WTC11 (cell line): ENCODE results near the gene ZFP69. TPM values are rescaled to one million over a fixed set of nuclear protein-coding genes. Genes with fewer than 3 reads are reported as not detected.
A peak's percentile ranks its signal among the peaks of the same experiment; 100 is the strongest.

Experiments used
- ATAC-seq: fragments of 200-7000 bp; cut with Tn5 transposase; 2 replicates; pipeline ENCODE4 v1.10.0; 2021; ENCODE audit warnings: mild to moderate bottlenecking, moderate library complexity
- CTCF ChIA-PET: fragments of 300-600 bp; sonication (Branson Sonifier 250); formaldehyde crosslinking; loops from one replicate; lab custom pipeline; 2021; ENCODE audit warnings: antibody characterized with exemption; lab: Charles Lee
- POLR2A ChIA-PET: fragments of 350-600 bp; sonication (Branson Sonifier 250); formaldehyde crosslinking; loops from one replicate; lab custom pipeline; 2021; ENCODE audit warnings: antibody characterized with exemption; lab: Charles Lee
- DNase-seq: peaks from one replicate; pipeline ENCODE4 v3.0.0; 2021; ENCODE audit warnings: low spot score
- H3K27ac Mint-ChIP-seq: 2 replicates; pipeline ENCODE4 v1.8.0; 2021; ENCODE audit warnings: mixed read lengths
- H3K27me3 Mint-ChIP-seq: 2 replicates; pipeline ENCODE4 v1.8.0; 2021; ENCODE audit warnings: low read depth, mild to moderate bottlenecking, moderate library complexity, mixed read lengths
- H3K36me3 Mint-ChIP-seq: 2 replicates; pipeline ENCODE4 v1.8.0; 2021; ENCODE audit warnings: mixed read lengths
- H3K4me1 Mint-ChIP-seq: 2 replicates; pipeline ENCODE4 v1.8.0; 2022; ENCODE audit warnings: mixed read lengths
- H3K4me3 Mint-ChIP-seq: 2 replicates; pipeline ENCODE4 v1.8.0; 2021; ENCODE audit warnings: mild to moderate bottlenecking, moderate library complexity, mixed read lengths
- H3K9me3 Mint-ChIP-seq: 2 replicates; pipeline ENCODE4 v1.8.0; 2021; ENCODE audit warnings: mixed read lengths
- GABPB1 ChIP-seq: sonication (generic); formaldehyde crosslinking; IDR thresholded peaks from 2 replicates; pipeline ENCODE4 v1.8.1; 2023; ENCODE audit warnings: mild to moderate bottlenecking, missing genetic modification reagents
- IRF2 ChIP-seq: sonication (generic); formaldehyde crosslinking; IDR thresholded peaks from 2 replicates; pipeline ENCODE4 v1.8.0; 2022; ENCODE audit warnings: low read depth, missing genetic modification reagents, borderline replicate concordance
- total RNA-seq: library from RNA; stranded (reverse); gene quantifications from 3 replicates; pipeline ENCODE4 v1.2.3, GENCODE V29; 2021
- TF ChIP-seq, protein P1 (sequence below): fragments of 250-450 bp; sonication (Bioruptor Pico); IDR thresholded peaks from 2 replicates; pipeline ENCODE4 v1.9.0; 2021; ENCODE audit warnings: mild to moderate bottlenecking, borderline replicate concordance

ZFP69 gene
- total RNA-seq, 1 experiment from 2014 or later, result 3.2 TPM

DNA sequence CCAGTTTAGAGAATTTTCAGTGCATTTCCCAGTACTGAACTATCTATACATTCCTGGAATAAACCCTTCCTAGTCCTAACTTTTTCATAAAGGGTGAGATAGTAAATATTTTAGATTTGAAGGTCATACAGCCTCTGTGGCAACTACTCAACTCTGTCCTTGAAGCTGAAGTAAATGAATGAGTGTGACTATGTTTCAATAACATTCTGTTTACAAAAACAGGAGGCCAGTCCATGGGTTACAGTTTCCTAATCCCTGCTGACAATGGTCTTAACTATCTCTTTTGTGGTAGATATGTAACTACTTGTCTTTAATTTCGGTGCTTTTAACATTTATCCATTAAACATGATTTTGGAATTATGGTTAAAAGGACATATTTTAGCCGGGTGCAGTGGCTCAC lies 58.6 kb downstream of the ZFP69 start:
- ATAC-seq (no peak), DNase-seq (no peak)
- Mint-ChIP-seq H3K36me3 (peaks cover 33% of the 10 kb centered on the region), H3K4me3 (no peak overlapping the region), H3K27ac (no peak overlapping the region), H3K9me3 (peaks cover 9% of the 10 kb centered on the region), H3K27me3 (no peaks in the 10 kb centered on the region), H3K4me1 (peaks cover 12% of the 10 kb centered on the region)
- 0 out of 2 replicates have a peak, but pooled peaks have one; percentile 45 for TF ChIP-seq GABPB1 (CRISPR knock-in tag)
- no peak for TF ChIP-seq IRF2
- CTCF ChIA-PET, result no interaction called here
- POLR2A ChIA-PET, result no interaction called here

DNA sequence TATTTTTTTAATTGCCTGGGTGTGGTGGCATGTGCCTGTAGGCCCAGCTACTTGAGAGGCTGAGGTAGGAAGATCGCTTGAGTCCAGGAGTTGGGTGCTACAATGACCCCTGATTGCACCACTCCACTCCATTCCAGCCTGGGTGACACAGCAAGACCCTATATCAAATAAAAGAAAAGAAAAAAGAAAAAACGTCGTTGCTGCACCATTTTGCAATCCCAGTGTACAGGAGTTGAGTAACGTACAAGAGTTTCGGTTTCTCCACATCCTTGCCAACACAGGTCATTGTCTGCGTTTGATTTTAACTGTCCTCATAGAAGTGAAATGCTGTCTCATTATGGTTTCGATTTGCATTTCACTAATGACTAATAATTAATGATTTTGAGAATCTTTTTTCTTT lies 62.2 kb downstream of the ZFP69 start:
- Mint-ChIP-seq H3K4me3 (no peak overlapping the region), H3K9me3 (peaks cover 13% of the 10 kb centered on the region), H3K36me3 (peaks cover 59% of the 10 kb centered on the region), H3K27ac (no peak overlapping the region), H3K27me3 (no peaks in the 10 kb centered on the region), H3K4me1 (peaks cover 5% of the 10 kb centered on the region; the same call in 1 of the 2 replicates)
- TF ChIP-seq, protein P1, sequence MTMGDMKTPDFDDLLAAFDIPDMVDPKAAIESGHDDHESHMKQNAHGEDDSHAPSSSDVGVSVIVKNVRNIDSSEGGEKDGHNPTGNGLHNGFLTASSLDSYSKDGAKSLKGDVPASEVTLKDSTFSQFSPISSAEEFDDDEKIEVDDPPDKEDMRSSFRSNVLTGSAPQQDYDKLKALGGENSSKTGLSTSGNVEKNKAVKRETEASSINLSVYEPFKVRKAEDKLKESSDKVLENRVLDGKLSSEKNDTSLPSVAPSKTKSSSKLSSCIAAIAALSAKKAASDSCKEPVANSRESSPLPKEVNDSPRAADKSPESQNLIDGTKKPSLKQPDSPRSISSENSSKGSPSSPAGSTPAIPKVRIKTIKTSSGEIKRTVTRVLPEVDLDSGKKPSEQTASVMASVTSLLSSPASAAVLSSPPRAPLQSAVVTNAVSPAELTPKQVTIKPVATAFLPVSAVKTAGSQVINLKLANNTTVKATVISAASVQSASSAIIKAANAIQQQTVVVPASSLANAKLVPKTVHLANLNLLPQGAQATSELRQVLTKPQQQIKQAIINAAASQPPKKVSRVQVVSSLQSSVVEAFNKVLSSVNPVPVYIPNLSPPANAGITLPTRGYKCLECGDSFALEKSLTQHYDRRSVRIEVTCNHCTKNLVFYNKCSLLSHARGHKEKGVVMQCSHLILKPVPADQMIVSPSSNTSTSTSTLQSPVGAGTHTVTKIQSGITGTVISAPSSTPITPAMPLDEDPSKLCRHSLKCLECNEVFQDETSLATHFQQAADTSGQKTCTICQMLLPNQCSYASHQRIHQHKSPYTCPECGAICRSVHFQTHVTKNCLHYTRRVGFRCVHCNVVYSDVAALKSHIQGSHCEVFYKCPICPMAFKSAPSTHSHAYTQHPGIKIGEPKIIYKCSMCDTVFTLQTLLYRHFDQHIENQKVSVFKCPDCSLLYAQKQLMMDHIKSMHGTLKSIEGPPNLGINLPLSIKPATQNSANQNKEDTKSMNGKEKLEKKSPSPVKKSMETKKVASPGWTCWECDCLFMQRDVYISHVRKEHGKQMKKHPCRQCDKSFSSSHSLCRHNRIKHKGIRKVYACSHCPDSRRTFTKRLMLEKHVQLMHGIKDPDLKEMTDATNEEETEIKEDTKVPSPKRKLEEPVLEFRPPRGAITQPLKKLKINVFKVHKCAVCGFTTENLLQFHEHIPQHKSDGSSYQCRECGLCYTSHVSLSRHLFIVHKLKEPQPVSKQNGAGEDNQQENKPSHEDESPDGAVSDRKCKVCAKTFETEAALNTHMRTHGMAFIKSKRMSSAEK (CRISPR knock-in tag), result no peak
- ChIA-PET POLR2A (interaction anchor here (0.6 kb wide), 1 partner anchor 26 kb away, joined by 3 read pairs; no protein-coding TSS in a partner anchor), CTCF (interaction anchor here (1.4 kb wide), 1 partner anchor 8 kb away, joined by 3 read pairs; the partner anchor contains the start of gene ZNF684)
- DNase-seq (no peak), ATAC-seq (no peak)

Other genes starting within 250 kb of the ZFP69 start
- gene TMCO2, start 229.4 kb upstream of the ZFP69 start, total RNA-seq, result not detected in 3 replicates
- gene ZMPSTE24, start 219.1 kb upstream of the ZFP69 start, total RNA-seq, result 27.0 to 31.7 TPM (median 28.9 TPM) in 3 replicates
- gene COL9A2, start 160.0 kb upstream of the ZFP69 start, total RNA-seq, result 4.2 to 5.5 TPM (median 4.7 TPM) in 3 replicates
- gene SMAP2, start 103.6 kb upstream of the ZFP69 start, total RNA-seq, result 4.9 to 5.7 TPM (median 5.7 TPM) in 3 replicates
- 6.8 to 8.2 TPM (median 7.1 TPM) in 3 replicates for gene ZFP69B, start 26.8 kb upstream of the ZFP69 start, total RNA-seq
- 5.5 to 9.8 TPM (median 8.7 TPM) in 3 replicates for gene EXO5, start 31.5 kb downstream of the ZFP69 start, total RNA-seq
- gene ZNF684, start 54.3 kb downstream of the ZFP69 start, total RNA-seq, result 5.0 to 9.8 TPM (median 7.7 TPM) in 3 replicates
- 19.8 to 19.9 TPM (median 19.8 TPM) in 3 replicates for gene RIMS3, start 188.4 kb downstream of the ZFP69 start, total RNA-seq
- 46.5 to 47.5 TPM (median 47.4 TPM) in 3 replicates for gene NFYC, start 214.4 kb downstream of the ZFP69 start, total RNA-seq